Lower leg skin (tissue), 4 donors: Measurements from ENCODE around the gene ONECUT2. TPM values are rescaled to one million over a fixed set of nuclear protein-coding genes. Genes with fewer than 3 reads are reported as not detected.

ENCODE experiments used
- DNase-seq, 2 donors: peaks; one replicate each; pipeline ENCODE4 v3.0.0-alpha.2; 2019; ENCODE audit warnings: low spot score in 2 of 2
- H3K4me3 ChIP-seq: fragments of 200-600 bp; sonication (generic); 2 replicates; pipeline ENCODE4 v1.5.1; 2017; ENCODE audit warnings: mild to moderate bottlenecking, low read depth; ENCODE audit not compliant: poor library complexity, severe bottlenecking
- POLR2A ChIP-seq, 2 donors: fragments of 450-650 bp; IDR thresholded peaks; one replicate each; pipeline ENCODE4 v1.6.1; 2016 to 2017; ENCODE audit warnings: antibody characterized with exemption in 2 of 2, mild to moderate bottlenecking in 1 of 2, moderate library complexity in 1 of 2
- WGBS, 2 donors: methylation state at CpG; one replicate each; pipeline ENCODE4 v1.1.5; 2018; 5-methylcytosine and 5-hydroxymethylcytosine counted together
- intact Hi-C: fragments of 100-400 bp; cut with DNase I; formaldehyde crosslinking; loops from one replicate; pipeline ENCODE4 v1.15.0; 2023; ENCODE audit warnings: low total_unique reads
- total RNA-seq, 4 donors: library from RNA; depleted of rRNA; stranded (reverse); fragments of >200 nt; gene quantifications; one replicate each; pipeline ENCODE4 v1.1.0, GENCODE V29; 2016
- TF ChIP-seq, protein P1 (sequence below), 3 donors: fragments of 450-650 bp; IDR thresholded peaks; one replicate each; pipeline ENCODE4 v1.5.1; 2016; ENCODE audit warnings: antibody characterized with exemption in 3 of 3, mild to moderate bottlenecking in 3 of 3, moderate library complexity in 2 of 3

The ONECUT2 gene
- total RNA-seq, 4 donors from 2014 or later: 0.02 to 0.08 (median 0.06) TPM; not detected in 1

DNA sequence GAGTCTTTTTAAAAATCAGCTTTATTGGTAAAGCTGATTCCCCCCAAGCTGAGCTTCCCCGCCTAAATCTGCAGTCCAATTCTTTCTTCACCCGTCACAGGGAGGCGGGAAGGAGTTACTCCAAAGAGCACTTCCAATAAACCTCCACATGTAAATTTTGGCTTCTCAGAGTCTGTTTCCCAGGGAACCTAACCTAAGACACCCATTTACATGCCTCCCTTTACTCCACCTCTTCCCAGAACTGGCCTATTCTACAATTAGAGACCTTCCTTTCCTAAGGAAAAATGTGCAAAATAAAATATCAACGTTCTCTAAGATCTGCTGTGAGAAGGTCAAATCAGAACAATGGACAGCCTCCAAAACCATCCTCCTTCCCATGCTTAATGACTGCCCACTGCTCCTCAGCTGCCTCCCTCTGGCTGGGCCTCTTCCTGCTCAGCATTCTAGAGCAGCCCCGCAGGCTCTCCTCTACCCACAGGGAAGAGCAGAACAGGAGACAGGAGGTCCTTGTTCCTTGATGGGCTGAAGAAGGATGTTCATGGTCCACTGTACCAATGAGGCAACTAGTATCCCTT is 63.6 kb downstream of the ONECUT2 start:
- WGBS, 2 donors: 62 to 68% methylated on average over 5 of the region's 5 CpGs
- no peak for DNase-seq
- TF ChIP-seq POLR2A (IDR thresholded peaks at IDR 0.05): no peak
- TF ChIP-seq, protein P1, sequence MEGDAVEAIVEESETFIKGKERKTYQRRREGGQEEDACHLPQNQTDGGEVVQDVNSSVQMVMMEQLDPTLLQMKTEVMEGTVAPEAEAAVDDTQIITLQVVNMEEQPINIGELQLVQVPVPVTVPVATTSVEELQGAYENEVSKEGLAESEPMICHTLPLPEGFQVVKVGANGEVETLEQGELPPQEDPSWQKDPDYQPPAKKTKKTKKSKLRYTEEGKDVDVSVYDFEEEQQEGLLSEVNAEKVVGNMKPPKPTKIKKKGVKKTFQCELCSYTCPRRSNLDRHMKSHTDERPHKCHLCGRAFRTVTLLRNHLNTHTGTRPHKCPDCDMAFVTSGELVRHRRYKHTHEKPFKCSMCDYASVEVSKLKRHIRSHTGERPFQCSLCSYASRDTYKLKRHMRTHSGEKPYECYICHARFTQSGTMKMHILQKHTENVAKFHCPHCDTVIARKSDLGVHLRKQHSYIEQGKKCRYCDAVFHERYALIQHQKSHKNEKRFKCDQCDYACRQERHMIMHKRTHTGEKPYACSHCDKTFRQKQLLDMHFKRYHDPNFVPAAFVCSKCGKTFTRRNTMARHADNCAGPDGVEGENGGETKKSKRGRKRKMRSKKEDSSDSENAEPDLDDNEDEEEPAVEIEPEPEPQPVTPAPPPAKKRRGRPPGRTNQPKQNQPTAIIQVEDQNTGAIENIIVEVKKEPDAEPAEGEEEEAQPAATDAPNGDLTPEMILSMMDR (IDR thresholded peaks at IDR 0.05): no peak
- H3K4me3 ChIP-seq: no peak overlapping the region
- intact Hi-C loops: no loop called here

DNA sequence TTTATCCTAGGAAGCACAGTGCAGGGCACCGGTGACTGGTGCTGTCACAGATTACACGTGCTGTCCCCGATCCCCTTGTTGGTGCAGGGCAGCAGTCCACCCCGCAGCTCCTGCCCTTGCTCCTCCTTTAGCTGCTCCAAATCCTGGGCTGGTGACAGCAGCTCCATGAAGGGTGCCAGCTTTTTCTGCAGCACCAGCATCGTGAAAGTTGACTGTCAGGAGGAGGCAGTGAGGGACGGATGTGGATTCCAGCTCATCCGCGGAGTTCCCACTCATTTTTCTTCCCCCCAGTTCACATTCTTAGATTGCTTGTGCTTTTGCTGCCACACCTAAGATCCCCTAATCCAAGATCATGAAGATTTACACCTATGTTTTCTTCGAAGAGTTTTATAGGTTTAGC is 67.5 kb downstream of the ONECUT2 start:
- no peak overlapping the region for H3K4me3 ChIP-seq
- TF ChIP-seq POLR2A (IDR thresholded peaks at IDR 0.05): no peak
- TF ChIP-seq, protein P1 (IDR thresholded peaks at IDR 0.05): no peak
- intact Hi-C loops: no loop called here
- no peak for DNase-seq
- 74 to 77% methylated on average over 9 of the region's 9 CpGs for WGBS, 2 donors

GRCh38 chr18:57505231-57505630 is 70.1 kb downstream of the ONECUT2 start:
- no peak for TF ChIP-seq POLR2A (IDR thresholded peaks at IDR 0.05)
- TF ChIP-seq, protein P1 (IDR thresholded peaks at IDR 0.05): no peak
- no peak for DNase-seq
- WGBS, 2 donors: 77 to 79% methylated on average over 1 of the region's 1 CpG
- H3K4me3 ChIP-seq: no peak overlapping the region
- intact Hi-C loops: no loop called here

DNA sequence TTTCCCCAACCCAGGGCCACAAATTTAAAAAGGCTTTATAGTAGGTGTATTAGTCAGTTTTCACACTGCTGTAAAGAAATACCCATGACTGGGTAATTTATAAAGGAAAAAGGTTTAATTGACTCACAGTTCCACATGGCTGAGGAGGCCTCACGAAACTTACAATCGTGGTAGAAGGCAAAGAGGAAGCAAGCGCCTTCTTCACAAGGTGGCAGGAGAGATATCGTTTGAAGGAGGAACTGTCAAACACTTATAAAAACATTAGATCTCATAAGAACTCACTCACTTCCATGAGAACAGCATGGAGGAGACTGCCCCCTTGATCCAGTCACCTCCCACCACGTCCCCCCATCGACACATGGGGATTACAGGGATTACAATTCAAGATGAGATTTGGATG is 80.9 kb downstream of the ONECUT2 start:
- no peak for DNase-seq
- WGBS, 2 donors: 64 to 66% methylated on average over 6 of the region's 6 CpGs
- no peak overlapping the region for H3K4me3 ChIP-seq
- TF ChIP-seq, protein P1 (IDR thresholded peaks at IDR 0.05): no peak
- TF ChIP-seq POLR2A (IDR thresholded peaks at IDR 0.05): no peak
- intact Hi-C loops: no loop called here

DNA sequence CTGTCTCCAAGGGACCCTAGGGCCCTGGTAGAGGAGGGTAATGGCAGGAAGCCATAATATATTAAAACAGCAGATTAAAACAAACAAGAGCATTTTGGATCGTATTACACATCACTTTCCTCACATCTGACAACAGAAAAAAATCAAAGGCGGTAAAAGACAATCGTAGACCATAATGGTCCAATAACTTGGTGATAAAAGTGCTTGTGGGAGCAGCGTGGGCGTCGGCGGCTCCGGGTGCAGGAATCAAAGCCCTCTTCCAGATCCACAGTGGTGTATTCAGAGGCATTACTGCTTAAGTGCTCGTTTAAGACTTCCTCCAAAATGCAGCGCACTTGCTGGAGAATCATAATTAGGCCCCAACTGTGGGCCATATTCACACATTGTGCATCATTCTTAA is 83.4 kb downstream of the ONECUT2 start:
- TF ChIP-seq, protein P1 (IDR thresholded peaks at IDR 0.05): no peak
- TF ChIP-seq POLR2A (IDR thresholded peaks at IDR 0.05): no peak
- DNase-seq: peak in 1 of 2 donors; percentile 7
- no peak overlapping the region for H3K4me3 ChIP-seq
- intact Hi-C loops: no loop called here
- 72 to 86% methylated on average over 10 of the region's 10 CpGs for WGBS, 2 donors
